Measurements from ENCODE around the gene GMFB.
"Not testable (repeated sequence)": the region's sequence is repeated elsewhere in the genome, so short reads cannot be mapped to it uniquely, and the experiment has no call there.

The GMFB gene

GRCh38 chr14:54462048-54462447, 26.7 kb downstream of the GMFB start:
- in situ Hi-C loops (cut with MboI; ENCODE audit: low sequenced_read_pairs), result no loop called here

GRCh38 chr14:54459106-54459505, 29.7 kb downstream of the GMFB start:
- in situ Hi-C loops (cut with MboI; ENCODE audit: low sequenced_read_pairs), result no loop called here

- in situ Hi-C loops (cut with MboI; ENCODE audit: low sequenced_read_pairs), result not testable (repeated sequence)
Observed at GRCh38 chr14:54458536-54458935, 30.2 kb downstream of the GMFB start.

GRCh38 chr14:54457609-54457996, 31.2 kb downstream of the GMFB start:
- in situ Hi-C loops (cut with MboI; ENCODE audit: low sequenced_read_pairs), result no loop called here

GRCh38 chr14:54456820-54457608, 31.8 kb downstream of the GMFB start:
- in situ Hi-C loops (cut with MboI; ENCODE audit: low sequenced_read_pairs), result not testable (repeated sequence)

- in situ Hi-C loops (cut with MboI; ENCODE audit: low sequenced_read_pairs), result no loop called here
Observed at GRCh38 chr14:54455363-54455762, 33.4 kb downstream of the GMFB start.

- in situ Hi-C loops (cut with MboI; ENCODE audit: low sequenced_read_pairs), result not testable (repeated sequence)
Observed at GRCh38 chr14:54453990-54454389, 34.8 kb downstream of the GMFB start.

- in situ Hi-C loops (cut with MboI; ENCODE audit: low sequenced_read_pairs), result no loop called here
Observed at GRCh38 chr14:54453252-54453651, 35.5 kb downstream of the GMFB start.

- in situ Hi-C loops (cut with MboI; ENCODE audit: low sequenced_read_pairs), result no loop called here
Observed at GRCh38 chr14:54451961-54452360, 36.8 kb downstream of the GMFB start.

- in situ Hi-C loops (cut with MboI; ENCODE audit: low sequenced_read_pairs), result no loop called here
Observed at GRCh38 chr14:54451121-54451601, 37.6 kb downstream of the GMFB start.

GRCh38 chr14:54450535-54450934, 38.2 kb downstream of the GMFB start:
- in situ Hi-C loops (cut with MboI; ENCODE audit: low sequenced_read_pairs), result no loop called here

GRCh38 chr14:54447231-54447692, 41.5 kb downstream of the GMFB start:
- in situ Hi-C loops (cut with MboI; ENCODE audit: low sequenced_read_pairs), result no loop called here

- in situ Hi-C loops (cut with MboI; ENCODE audit: low sequenced_read_pairs), result no loop called here
Observed at GRCh38 chr14:54446161-54446693, 42.6 kb downstream of the GMFB start.

- in situ Hi-C loops (cut with MboI; ENCODE audit: low sequenced_read_pairs), result no loop called here
Observed at GRCh38 chr14:54444681-54445080, 44.1 kb downstream of the GMFB start.

GRCh38 chr14:54443981-54444380, 44.8 kb downstream of the GMFB start:
- in situ Hi-C loops (cut with MboI; ENCODE audit: low sequenced_read_pairs), result no loop called here

- in situ Hi-C loops (cut with MboI; ENCODE audit: low sequenced_read_pairs), result not testable (repeated sequence)
Observed at GRCh38 chr14:54442961-54443360, 45.8 kb downstream of the GMFB start.

- in situ Hi-C loops (cut with MboI; ENCODE audit: low sequenced_read_pairs), result no loop called here
Observed at GRCh38 chr14:54440873-54441868, 47.6 kb downstream of the GMFB start, which contains the start of gene CNIH1. TSS of gene CNIH1 (minus strand) at chr14:54441374. CDS start at chr14:54441327, 47 bp downstream.

GRCh38 chr14:54440476-54440872, 48.3 kb downstream of the GMFB start:
- in situ Hi-C loops (cut with MboI; ENCODE audit: low sequenced_read_pairs), result no loop called here

GRCh38 chr14:54440037-54440436, 48.7 kb downstream of the GMFB start:
- in situ Hi-C loops (cut with MboI; ENCODE audit: low sequenced_read_pairs), result no loop called here

GRCh38 chr14:54438703-54439102, 50.1 kb downstream of the GMFB start:
- in situ Hi-C loops (cut with MboI; ENCODE audit: low sequenced_read_pairs), result no loop called here

GRCh38 chr14:54437954-54438353, 50.8 kb downstream of the GMFB start:
- in situ Hi-C loops (cut with MboI; ENCODE audit: low sequenced_read_pairs), result not testable (repeated sequence)

All from HL-60/S4 treated with retinoic acid at 250 ng/mL for 4 days and 3 days (cell line).